GM12878 (cell line): Measurements from ENCODE around the gene GPC5. TPM values are rescaled to one million over a fixed set of nuclear protein-coding genes. Genes with fewer than 3 reads are reported as not detected.

Source experiments
- ATAC-seq: fragments of 200-7000 bp; cut with Tn5 transposase; 3 replicates; pipeline ENCODE4 v1.9.1; 2020; ENCODE audit warnings: mild to moderate bottlenecking, moderate library complexity
- BruUV-seq: library from RNA; stranded (reverse); fragments of 400-500 nt; replicated peaks from 2 replicates; lab custom pipeline; 2021; lab: Mats Ljungman, UMichigan
- CTCF ChIA-PET: fragments of 300-600 bp; sonication (Branson Sonifier 250); formaldehyde crosslinking; extraction: SDS; loops from one replicate; lab custom pipeline; 2021; ENCODE audit warnings: inconsistent platforms; lab: Yijun Ruan, JAX
- POLR2A ChIA-PET: fragments of 350-600 bp; formaldehyde crosslinking; extraction: SDS; loops from one replicate; lab custom pipeline; 2021; ENCODE audit warnings: inconsistent platforms; lab: Charles Lee
- RAD21 ChIA-PET: fragments of 300-600 bp; sonication (Branson Sonifier 250); formaldehyde crosslinking; loops from one replicate; lab custom pipeline; 2023; ENCODE audit warnings: antibody characterized with exemption; ENCODE audit not compliant: unreplicated experiment; lab: Charles Lee
- SMC1A ChIA-PET: fragments of 300-600 bp; sonication (Branson Sonifier 250); formaldehyde crosslinking; loops from one replicate; lab custom pipeline; 2023; ENCODE audit not compliant: unreplicated experiment, uncharacterized antibody; lab: Charles Lee
- DNase-seq: peaks from one replicate; pipeline ENCODE4 v3.0.0-alpha.2; 2011; ENCODE audit warnings: low read depth, low spot score
- FAIRE-seq: peaks from 3 replicates; lab custom pipeline; 2011; peaks lifted over from hg19 to GRCh38; lab: Jason Lieb, UNC
- H2AFZ ChIP-seq: 2 replicates; pipeline ENCODE4 v1.6.0; 2011; ENCODE audit warnings: low read depth, low read length, control low read depth; ENCODE audit not compliant: control insufficient read depth
- H3K27ac ChIP-seq: 2 replicates; pipeline ENCODE4 v1.5.1; 2011; ENCODE audit warnings: control low read depth; ENCODE audit not compliant: control insufficient read depth, insufficient read depth
- H3K27me3 ChIP-seq, 2 experiments: replicated peaks in 1 of 2; 2 replicates each; pipeline versions ENCODE4 v1.6.0 to v1.6.1; 2011; ENCODE audit warnings: low read length in 1 of 2; ENCODE audit not compliant: control insufficient read depth in 2 of 2, insufficient read depth in 2 of 2
- H3K36me3 ChIP-seq, 2 experiments: 2 replicates each; pipeline ENCODE4 v1.5.1; 2011; ENCODE audit warnings: low read length in 1 of 2; ENCODE audit not compliant: control insufficient read depth in 2 of 2, insufficient read depth in 2 of 2
- H3K4me1 ChIP-seq: 2 replicates; pipeline ENCODE4 v1.6.1; 2011; ENCODE audit warnings: mild to moderate bottlenecking, low read length, moderate library complexity, mixed read lengths; ENCODE audit not compliant: control insufficient read depth, insufficient read depth
- H3K4me2 ChIP-seq: 2 replicates; pipeline ENCODE4 v1.6.0; 2011; ENCODE audit warnings: control low read depth; ENCODE audit not compliant: control insufficient read depth, insufficient read depth
- H3K4me3 ChIP-seq: fragments of 200-600 bp; sonication (generic); 2 replicates; pipeline ENCODE4 v1.5.1; 2016
- H3K79me2 ChIP-seq: 2 replicates; pipeline ENCODE4 v1.6.0; 2011; ENCODE audit warnings: low read length; ENCODE audit not compliant: control insufficient read depth, insufficient read depth
- H3K9ac ChIP-seq: 2 replicates; pipeline ENCODE4 v1.8.0; 2011; ENCODE audit warnings: low read length, control low read depth, mixed read lengths; ENCODE audit not compliant: control insufficient read depth, insufficient read depth
- H3K9me3 ChIP-seq: replicated peaks from 3 replicates; pipeline ENCODE4 v1.5.1; 2011; ENCODE audit warnings: mild to moderate bottlenecking, low read length; ENCODE audit not compliant: control insufficient read depth, insufficient read depth
- H4K20me1 ChIP-seq: 2 replicates; pipeline ENCODE4 v1.6.0; 2011; ENCODE audit not compliant: control insufficient read depth, insufficient read depth
- E2F8 ChIP-seq: fragments of 450-650 bp; IDR thresholded peaks from 2 replicates; pipeline ENCODE4 v1.6.1; 2018; ENCODE audit warnings: mild to moderate bottlenecking, low read depth, moderate library complexity; ENCODE audit not compliant: partially characterized antibody
- ELK1 ChIP-seq: IDR thresholded peaks from 2 replicates; pipeline ENCODE4 v1.6.1; 2012; ENCODE audit warnings: low read depth, low read length, improper control_type of control experiment
- EZH2 ChIP-seq: IDR thresholded peaks from 2 replicates; pipeline ENCODE4 v1.6.1; 2012; ENCODE audit warnings: low read depth, mild to moderate bottlenecking, control low read depth, inconsistent platforms, low read length, borderline replicate concordance; ENCODE audit not compliant: control insufficient read depth
- HSF1 ChIP-seq: fragments of 150-350 bp; IDR thresholded peaks from 2 replicates; pipeline ENCODE4 v1.6.1; 2014; ENCODE audit warnings: mild to moderate bottlenecking, low read depth, low read length
- IKZF2 ChIP-seq, 2 experiments: fragments of 450-650 bp; IDR thresholded peaks; 2 replicates each; pipeline ENCODE4 v1.6.1; 2017; ENCODE audit warnings: mild to moderate bottlenecking in 2 of 2, moderate library complexity in 2 of 2
- KLF5 ChIP-seq: fragments of 450-650 bp; IDR thresholded peaks from 2 replicates; pipeline ENCODE4 v1.6.1; 2014; ENCODE audit warnings: mild to moderate bottlenecking; ENCODE audit not compliant: partially characterized antibody
- MXI1 ChIP-seq: fragments of 150-350 bp; IDR thresholded peaks from 2 replicates; pipeline ENCODE4 v1.6.1; 2011; ENCODE audit warnings: low read depth, mild to moderate bottlenecking, inconsistent platforms, low read length, improper control_type of control experiment
- MYC ChIP-seq: IDR thresholded peaks from 2 replicates; pipeline ENCODE4 v1.6.1; 2011; ENCODE audit warnings: mild to moderate bottlenecking, low read length, moderate library complexity, inconsistent platforms; ENCODE audit not compliant: insufficient read depth, insufficient replicate concordance, insufficient read length, severe bottlenecking
- NFXL1 ChIP-seq: fragments of 450-650 bp; IDR thresholded peaks from 2 replicates; pipeline ENCODE4 v1.6.1; 2017; ENCODE audit warnings: antibody characterized with exemption, mild to moderate bottlenecking, borderline replicate concordance
- NR2C1 ChIP-seq: fragments of 450-650 bp; IDR thresholded peaks from 2 replicates; pipeline ENCODE4 v1.6.1; 2017; ENCODE audit warnings: antibody characterized with exemption, mild to moderate bottlenecking, moderate library complexity
- PKNOX1 ChIP-seq: fragments of 450-650 bp; IDR thresholded peaks from 2 replicates; pipeline ENCODE4 v1.6.1; 2016; ENCODE audit warnings: mild to moderate bottlenecking
- POU2F2 ChIP-seq: IDR thresholded peaks from 3 replicates; pipeline ENCODE4 v1.6.1; 2011; ENCODE audit warnings: low read depth, mild to moderate bottlenecking, low read length, borderline replicate concordance
- RBBP5 ChIP-seq: fragments of 200-600 bp; sonication (generic); conservative IDR thresholded peaks from 2 replicates; pipeline ENCODE4 v1.6.1; 2016
- SP1 ChIP-seq: IDR thresholded peaks from one replicate; pipeline ENCODE4 v1.6.1; 2011; ENCODE audit warnings: low read depth, low read length
- TAF1 ChIP-seq: IDR thresholded peaks from 2 replicates; pipeline ENCODE4 v1.6.1; 2011; ENCODE audit warnings: mild to moderate bottlenecking, low read depth, low read length, borderline replicate concordance
- TARDBP ChIP-seq: IDR thresholded peaks from 2 replicates; pipeline ENCODE4 v1.6.1; 2016; ENCODE audit warnings: borderline replicate concordance
- USF2 ChIP-seq: IDR thresholded peaks from 2 replicates; pipeline ENCODE4 v1.6.1; 2011; ENCODE audit warnings: low read depth, low read length, improper control_type of control experiment, borderline replicate concordance
- ZNF217 ChIP-seq: fragments of 450-650 bp; IDR thresholded peaks from 2 replicates; pipeline ENCODE4 v1.6.1; 2017; ENCODE audit warnings: antibody characterized with exemption, mild to moderate bottlenecking
- in situ Hi-C: fragments of 300-500 bp; cut with MboI; formaldehyde crosslinking; loops from 9 replicates; pipeline ENCODE4 v1.14.3; 2018; ENCODE audit warnings: mixed read lengths
- intact Hi-C: fragments of 100-400 bp; cut with micrococcal nuclease; formaldehyde crosslinking; loops from one replicate; pipeline ENCODE4 v1.14.2; 2022; ENCODE audit not compliant: unreplicated experiment
- polyA plus RNA-seq, 11 experiments: library from polyadenylated mRNA; depleted of rRNA in 4 of 11; unstranded in 6 of 11; stranded (reverse) in 5 of 11; fragments of >200 nt; fragmentation: Nextera tagmentation in 4 of 11; fragmentation: Illumina TruSeq in 1 of 11; extraction: Ambion mirVana in 4 of 11; extraction: Trizol in 1 of 11; gene quantifications; 1 replicate in 1 of 11; 2 replicates in 10 of 11; pipeline versions ENCODE4 v1.2.1 to v1.2.3, GENCODE V29; 2011 to 2016; ENCODE audit warnings: inconsistent platforms in 2 of 11, missing spikeins in 2 of 11, low read depth in 1 of 11
- total RNA-seq, 4 experiments: library from RNA; depleted of rRNA in 3 of 4; stranded (reverse); fragments of >200 nt in 3 of 4; fragmentation: Illumina TruSeq in 1 of 4; extraction: Trizol in 1 of 4; gene quantifications; 2 replicates each; pipeline versions ENCODE4 v1.2.1 to v1.2.3, GENCODE V29; 2013 to 2021

The GPC5 gene
- total and polyA plus RNA-seq, 10 of the 15 experiments (the other 5 are each of a cell fraction or from before 2014, with no cell fraction given) = 0.05 to 0.87 (median 0.44) TPM; not detected in 1

GRCh38 chr13:92415781-92416180, 1017.4 kb downstream of the GPC5 start:
- in situ Hi-C loops = no loop called here
- no peaks in the 10 kb centered on the region for H3K9me3 ChIP-seq
- no peak for ATAC-seq
- intact Hi-C loops = no loop called here
- POLR2A ChIA-PET = no interaction called here
- H3K4me2 ChIP-seq = no peak overlapping the region
- H3K27me3 ChIP-seq = no peaks in the 10 kb centered on the region
- H3K79me2 ChIP-seq = no peaks in the 10 kb centered on the region
- SMC1A ChIA-PET = no interaction called here
- no TSS peak for BruUV-seq
- no peaks in the 10 kb centered on the region for H4K20me1 ChIP-seq
- H2AFZ ChIP-seq = no peak overlapping the region
- H3K4me1 ChIP-seq = no peaks in the 10 kb centered on the region
- H3K36me3 ChIP-seq = no peaks in the 10 kb centered on the region
- no peak overlapping the region for H3K4me3 ChIP-seq
- no peak overlapping the region for H3K9ac ChIP-seq
- FAIRE-seq = no peak
- RAD21 ChIA-PET = no interaction called here
- no peak overlapping the region for H3K27ac ChIP-seq
- CTCF ChIA-PET = no interaction called here
- no peak for DNase-seq
- no peak for TF ChIP-seq SP1
- TF ChIP-seq ZNF217 = no peak
- no peak for TF ChIP-seq MXI1
- no peak for TF ChIP-seq ELK1
- TF ChIP-seq EZH2 = no peak
- TF ChIP-seq PKNOX1 = no peak
- TF ChIP-seq HSF1 = no peak
- no peak for TF ChIP-seq MYC
- TF ChIP-seq POU2F2 = no peak
- TF ChIP-seq TARDBP = no peak
- TF ChIP-seq E2F8 = no peak
- TF ChIP-seq KLF5 = no peak
- no peak for TF ChIP-seq IKZF2 (IDR thresholded peaks at IDR 0.05)
- TF ChIP-seq TAF1 = no peak
- no peak for TF ChIP-seq RBBP5
- TF ChIP-seq NFXL1 = no peak
- TF ChIP-seq USF2 = no peak
- TF ChIP-seq NR2C1 = no peak
